Hepatocyte (in vitro differentiated cells): ENCODE data around the gene CENPU. TPM values are rescaled to one million over a fixed set of nuclear protein-coding genes. Genes with fewer than 3 reads are reported as not detected.

Source experiments
- DNase-seq: peaks from one replicate; pipeline ENCODE4 v3.0.0-alpha.2; 2016; ENCODE audit warnings: low spot score
- H2AFZ ChIP-seq: fragments of 200-600 bp; sonication (generic); 2 replicates; pipeline ENCODE4 v1.6.0; 2016; ENCODE audit warnings: antibody characterized with exemption, mild to moderate bottlenecking
- H3K27ac ChIP-seq: fragments of 200-600 bp; sonication (generic); 2 replicates; pipeline ENCODE4 v1.5.1; 2016; ENCODE audit warnings: mild to moderate bottlenecking
- H3K27me3 ChIP-seq: fragments of 200-600 bp; sonication (generic); 2 replicates; pipeline ENCODE4 v1.6.1; 2016
- H3K36me3 ChIP-seq: fragments of 200-600 bp; sonication (generic); replicated peaks from 2 replicates; pipeline ENCODE4 v1.5.1; 2016; ENCODE audit warnings: low read depth; ENCODE audit not compliant: insufficient read depth
- H3K4me1 ChIP-seq: fragments of 200-600 bp; sonication (generic); 2 replicates; pipeline ENCODE4 v1.5.1; 2016; ENCODE audit warnings: mild to moderate bottlenecking, moderate library complexity; ENCODE audit not compliant: insufficient read depth
- H3K4me2 ChIP-seq: fragments of 200-600 bp; sonication (generic); 2 replicates; pipeline ENCODE4 v1.6.0; 2016
- H3K4me3 ChIP-seq: fragments of 200-600 bp; sonication (generic); 2 replicates; pipeline ENCODE4 v1.5.1; 2016; ENCODE audit warnings: mild to moderate bottlenecking
- H3K79me2 ChIP-seq: fragments of 200-600 bp; sonication (generic); 2 replicates; pipeline ENCODE4 v1.6.0; 2017; ENCODE audit warnings: mild to moderate bottlenecking
- H3K9me2 ChIP-seq: fragments of 200-600 bp; sonication (generic); replicated peaks from 2 replicates; pipeline ENCODE4 v1.6.0; 2017; ENCODE audit warnings: mild to moderate bottlenecking; ENCODE audit not compliant: insufficient read depth
- H3K9me3 ChIP-seq: fragments of 200-600 bp; sonication (generic); 2 replicates; pipeline ENCODE4 v1.5.1; 2016; ENCODE audit warnings: low read depth, mild to moderate bottlenecking
- H4K20me1 ChIP-seq: fragments of 200-600 bp; sonication (generic); 2 replicates; pipeline ENCODE4 v1.6.0; 2016; ENCODE audit warnings: mild to moderate bottlenecking; ENCODE audit not compliant: insufficient read depth, poor library complexity, severe bottlenecking
- EZH2 ChIP-seq: fragments of 200-600 bp; sonication (generic); IDR thresholded peaks from 2 replicates; pipeline ENCODE4 v1.6.1; 2016; ENCODE audit warnings: antibody characterized with exemption, mild to moderate bottlenecking, borderline replicate concordance
- EZH2phosphoT487 ChIP-seq: fragments of 200-600 bp; sonication (generic); IDR thresholded peaks from one replicate; pipeline ENCODE4 v1.6.1; 2018; ENCODE audit warnings: antibody characterized with exemption, mild to moderate bottlenecking, low read depth, moderate library complexity; ENCODE audit not compliant: unreplicated experiment, severe bottlenecking
- WGBS: methylation state at CpG from one replicate; pipeline ENCODE4 v1.1.6; 2016; ENCODE audit warnings: low lambda C conversion rate; ENCODE audit errors: missing lambda C conversion rate; 5-methylcytosine and 5-hydroxymethylcytosine counted together
- polyA plus RNA-seq: library from polyadenylated mRNA; unstranded; fragments of >200 nt; fragmentation: Nextera tagmentation; extraction: Ambion mirVana; gene quantifications from 2 replicates; pipeline ENCODE4 v1.2.1, GENCODE V29; 2016
- total RNA-seq: library from RNA; depleted of rRNA; stranded (reverse); fragments of >200 nt; gene quantifications from 2 replicates; pipeline ENCODE4 v1.2.3, GENCODE V29; 2014
- TF ChIP-seq, protein P1 (sequence below): fragments of 200-600 bp; sonication (generic); IDR thresholded peaks from 2 replicates; pipeline ENCODE4 v1.5.1; 2016; ENCODE audit warnings: antibody characterized with exemption, mild to moderate bottlenecking; ENCODE audit not compliant: poor library complexity

The CENPU gene
- total and polyA plus RNA-seq, 2 experiments from 2014 or later: 7.8 to 10.0 TPM

DNA sequence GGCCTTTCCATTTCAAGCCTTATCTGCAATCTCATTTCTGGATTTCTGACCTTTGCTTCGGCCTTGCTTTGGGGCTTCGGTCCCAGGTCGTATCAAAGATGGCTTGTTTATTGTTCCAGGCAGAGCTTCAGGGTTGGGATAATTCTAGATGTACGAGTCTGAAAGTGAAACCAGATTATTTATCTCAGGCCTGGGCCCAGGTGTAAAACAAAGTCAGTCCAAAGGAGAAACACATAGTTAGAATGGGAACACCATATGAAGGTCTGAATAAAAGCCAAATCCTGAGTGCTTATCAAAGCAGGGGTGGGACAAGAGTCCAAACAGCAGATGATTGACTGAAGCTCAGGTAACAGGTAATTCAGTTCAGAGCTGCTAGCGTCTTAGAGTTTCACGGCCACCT is 67.2 kb downstream of the CENPU start:
- 83% methylated on average over 6 of the region's 6 CpGs for WGBS
- peak overlapping the region; percentile 54 for H3K4me2 ChIP-seq
- H3K4me3 ChIP-seq: no peak overlapping the region
- TF ChIP-seq EZH2: no peak
- no peak for TF ChIP-seq EZH2phosphoT487
- TF ChIP-seq, protein P1, sequence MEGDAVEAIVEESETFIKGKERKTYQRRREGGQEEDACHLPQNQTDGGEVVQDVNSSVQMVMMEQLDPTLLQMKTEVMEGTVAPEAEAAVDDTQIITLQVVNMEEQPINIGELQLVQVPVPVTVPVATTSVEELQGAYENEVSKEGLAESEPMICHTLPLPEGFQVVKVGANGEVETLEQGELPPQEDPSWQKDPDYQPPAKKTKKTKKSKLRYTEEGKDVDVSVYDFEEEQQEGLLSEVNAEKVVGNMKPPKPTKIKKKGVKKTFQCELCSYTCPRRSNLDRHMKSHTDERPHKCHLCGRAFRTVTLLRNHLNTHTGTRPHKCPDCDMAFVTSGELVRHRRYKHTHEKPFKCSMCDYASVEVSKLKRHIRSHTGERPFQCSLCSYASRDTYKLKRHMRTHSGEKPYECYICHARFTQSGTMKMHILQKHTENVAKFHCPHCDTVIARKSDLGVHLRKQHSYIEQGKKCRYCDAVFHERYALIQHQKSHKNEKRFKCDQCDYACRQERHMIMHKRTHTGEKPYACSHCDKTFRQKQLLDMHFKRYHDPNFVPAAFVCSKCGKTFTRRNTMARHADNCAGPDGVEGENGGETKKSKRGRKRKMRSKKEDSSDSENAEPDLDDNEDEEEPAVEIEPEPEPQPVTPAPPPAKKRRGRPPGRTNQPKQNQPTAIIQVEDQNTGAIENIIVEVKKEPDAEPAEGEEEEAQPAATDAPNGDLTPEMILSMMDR: no peak
- no peaks in the 10 kb centered on the region for H3K27me3 ChIP-seq
- H3K79me2 ChIP-seq: no peaks in the 10 kb centered on the region
- no peak for DNase-seq
- no peaks in the 10 kb centered on the region for H3K36me3 ChIP-seq
- H3K4me1 ChIP-seq: no peaks in the 10 kb centered on the region
- no peaks in the 10 kb centered on the region for H3K9me3 ChIP-seq
- H4K20me1 ChIP-seq: no peaks in the 10 kb centered on the region
- no peaks in the 10 kb centered on the region for H3K9me2 ChIP-seq
- H3K27ac ChIP-seq: peak overlapping the region; percentile 33
- H2AFZ ChIP-seq: no peak overlapping the region

DNA sequence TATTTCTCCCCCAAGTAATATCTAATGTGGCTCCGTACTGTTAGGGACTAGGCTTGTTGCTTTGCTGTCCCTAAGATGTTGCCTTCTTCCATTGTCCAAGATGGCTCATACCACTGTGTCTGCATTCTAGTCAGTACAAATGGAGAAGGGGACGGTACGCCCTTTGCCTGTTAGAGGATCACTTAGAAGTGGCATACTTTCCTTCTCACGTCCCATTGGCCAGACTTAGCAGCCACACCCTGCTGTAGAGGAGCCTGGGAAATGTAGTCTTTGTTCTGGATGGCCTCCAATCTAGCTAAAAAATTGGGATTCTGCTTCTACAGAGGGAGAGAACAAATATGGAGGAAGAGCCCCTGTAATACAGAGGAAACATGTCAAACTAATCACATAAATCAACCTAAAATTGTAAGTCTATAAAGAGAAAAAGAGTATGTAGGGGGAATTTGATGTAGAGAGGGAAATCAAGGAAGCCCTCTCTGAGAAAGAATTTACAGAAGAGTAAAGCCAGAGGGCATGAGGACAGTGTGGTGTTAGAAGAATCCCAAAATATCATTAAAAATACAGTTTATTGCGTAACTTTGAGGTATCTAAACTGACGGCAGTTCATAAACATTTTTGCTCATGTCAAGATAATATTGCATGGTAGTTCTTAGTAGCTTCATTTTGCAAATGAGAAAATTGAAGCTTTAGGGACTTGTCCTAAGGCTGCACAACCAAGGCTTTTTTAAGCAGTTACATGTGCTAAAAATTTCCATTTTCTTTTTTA is 69.3 kb downstream of the CENPU start:
- Histone ChIP-seq H3K9me3 (no peaks in the 10 kb centered on the region), H3K79me2 (no peaks in the 10 kb centered on the region), H3K4me3 (no peak overlapping the region), H3K4me2 (no peak overlapping the region), H3K36me3 (no peaks in the 10 kb centered on the region), H3K27me3 (no peaks in the 10 kb centered on the region), H2AFZ (no peak overlapping the region), H3K9me2 (no peaks in the 10 kb centered on the region), H3K27ac (no peak overlapping the region), H3K4me1 (no peaks in the 10 kb centered on the region), H4K20me1 (no peaks in the 10 kb centered on the region)
- TF ChIP-seq, protein P1: no peak
- TF ChIP-seq EZH2 (no peak), EZH2phosphoT487 (no peak)
- WGBS: 72% methylated on average over 6 of the region's 6 CpGs
- DNase-seq: no peak

DNA sequence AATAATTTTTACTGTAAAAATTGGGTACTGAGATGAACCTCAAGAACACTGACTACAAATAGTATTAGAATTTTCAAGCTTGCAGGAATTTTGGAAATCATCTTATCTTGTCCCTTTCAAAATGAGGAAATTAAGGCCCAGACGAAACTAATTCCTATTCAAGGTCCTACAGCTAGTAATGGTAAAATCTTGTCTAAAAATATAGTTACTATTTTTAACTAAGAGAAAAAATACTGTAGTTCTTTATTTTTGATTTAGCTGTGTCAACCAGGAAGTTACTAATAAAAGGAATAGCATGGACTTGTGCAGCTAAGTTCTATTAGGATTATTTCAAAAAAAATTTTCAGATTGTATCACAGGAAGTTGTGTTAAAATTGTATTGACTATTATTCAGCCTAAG is 71.7 kb downstream of the CENPU start:
- WGBS: 100% methylated on average over 1 of the region's 1 CpG
- Histone ChIP-seq H3K36me3 (no peaks in the 10 kb centered on the region), H3K27me3 (no peaks in the 10 kb centered on the region), H3K9me3 (no peaks in the 10 kb centered on the region), H3K79me2 (no peaks in the 10 kb centered on the region), H3K4me1 (no peaks in the 10 kb centered on the region), H2AFZ (no peak overlapping the region), H3K4me3 (no peak overlapping the region), H3K9me2 (no peaks in the 10 kb centered on the region), H3K4me2 (no peak overlapping the region), H4K20me1 (no peaks in the 10 kb centered on the region), H3K27ac (no peak overlapping the region)
- DNase-seq: no peak
- no peak for TF ChIP-seq EZH2phosphoT487
- no peak for TF ChIP-seq EZH2
- TF ChIP-seq, protein P1: no peak
